SK-N-SH (cell line): ENCODE measurements around the gene ALPK3. TPM values are rescaled to one million over a fixed set of nuclear protein-coding genes. Genes with fewer than 3 reads are reported as not detected.

Experiments used
- CTCF ChIA-PET: fragments of 300-600, 350-600 bp; formaldehyde crosslinking; extraction: SDS; loops from one replicate; lab custom pipeline; 2021; lab: Yijun Ruan, JAX
- POLR2A ChIA-PET: fragments of 350-600 bp; sonication (Branson Sonifier 250); formaldehyde crosslinking; extraction: SDS; loops from one replicate; lab custom pipeline; 2020; ENCODE audit warnings: antibody characterized with exemption, inconsistent platforms; lab: Yijun Ruan, JAX
- DNase-seq: peaks from one replicate; pipeline ENCODE4 v3.0.0; 2012
- H2AFZ ChIP-seq: fragments of 200-600 bp; sonication (generic); 2 replicates; pipeline ENCODE4 v1.8.1; 2016; ENCODE audit warnings: antibody characterized with exemption, mild to moderate bottlenecking, low read depth
- H3F3A ChIP-seq: fragments of 200-600 bp; sonication (generic); replicated peaks from 2 replicates; pipeline ENCODE3; 2016; ENCODE audit warnings: antibody characterized with exemption, mild to moderate bottlenecking; ENCODE audit not compliant: insufficient read depth
- H3K27ac ChIP-seq, 2 experiments: fragments of 200-500 bp in 1 of 2; fragments of 200-600 bp in 1 of 2; sonication (Bioruptor generic) in 1 of 2; sonication (generic), shearing (Covaris generic) in 1 of 2; 2 replicates each; pipeline versions ENCODE4 v1.5.1 to v1.6.1; 2014 to 2016; ENCODE audit warnings: low read depth in 2 of 2, inconsistent platforms in 1 of 2, low read length in 1 of 2, mild to moderate bottlenecking in 1 of 2, mixed read lengths in 1 of 2
- H3K27me3 ChIP-seq: fragments of 200-600 bp; sonication (generic), shearing (Covaris generic); 2 replicates; pipeline ENCODE4 v1.6.1; 2016; ENCODE audit warnings: mixed run types; ENCODE audit not compliant: insufficient read depth
- H3K36me3 ChIP-seq, 2 experiments: fragments of 200-500 bp in 1 of 2; fragments of 200-600 bp in 1 of 2; sonication (Bioruptor generic) in 1 of 2; sonication (generic) in 1 of 2; replicated peaks in 1 of 2; 2 replicates each; pipeline versions ENCODE3 to v1.5.1; 2014 to 2016; ENCODE audit warnings: low read length in 1 of 2, mild to moderate bottlenecking in 1 of 2; ENCODE audit not compliant: insufficient read depth in 2 of 2, control insufficient read depth in 1 of 2
- H3K4me1 ChIP-seq, 2 experiments: fragments of 200-500 bp in 1 of 2; fragments of 200-600 bp in 1 of 2; sonication (Bioruptor generic) in 1 of 2; sonication (generic), shearing (Covaris generic) in 1 of 2; 2 replicates each; pipeline versions ENCODE4 v1.5.1 to v1.6.1; 2014 to 2016; ENCODE audit warnings: low read depth in 1 of 2, low read length in 1 of 2, mixed run types in 1 of 2; ENCODE audit not compliant: insufficient read depth in 2 of 2, control insufficient read depth in 1 of 2
- H3K4me2 ChIP-seq: fragments of 200-600 bp; sonication (generic), shearing (Covaris generic); 2 replicates; pipeline ENCODE4 v1.6.1; 2017; ENCODE audit warnings: mixed run types
- H3K4me3 ChIP-seq, 2 experiments: fragments of 200-500 bp in 1 of 2; fragments of 200-600 bp in 1 of 2; sonication (Bioruptor generic) in 1 of 2; sonication (generic), shearing (Covaris generic) in 1 of 2; 2 replicates each; pipeline versions ENCODE4 v1.5.1 to v1.8.1; 2014 to 2016; ENCODE audit warnings: low read depth in 2 of 2, inconsistent platforms in 1 of 2, low read length in 1 of 2, mild to moderate bottlenecking in 1 of 2, mixed read lengths in 1 of 2, moderate library complexity in 1 of 2
- H3K79me2 ChIP-seq: fragments of 200-600 bp; sonication (generic); 2 replicates; pipeline ENCODE4 v1.8.1; 2017; ENCODE audit warnings: mild to moderate bottlenecking; ENCODE audit not compliant: insufficient read depth
- H3K9ac ChIP-seq: fragments of 200-600 bp; sonication (generic); 2 replicates; pipeline ENCODE4 v1.6.1; 2017; ENCODE audit warnings: mixed run types
- H3K9me2 ChIP-seq: fragments of 200-600 bp; sonication (generic); 2 replicates; pipeline ENCODE4 v1.6.1; 2017; ENCODE audit warnings: mixed run types
- H3K9me3 ChIP-seq: fragments of 200-600 bp; sonication (generic); 2 replicates; pipeline ENCODE4 v1.6.1; 2017; ENCODE audit warnings: mixed run types, mild to moderate bottlenecking, moderate library complexity
- H4K20me1 ChIP-seq: fragments of 200-600 bp; sonication (generic); 2 replicates; pipeline ENCODE4 v1.6.1; 2017; ENCODE audit warnings: mild to moderate bottlenecking, mixed run types; ENCODE audit not compliant: insufficient read depth
- CHD2 ChIP-seq: fragments of 150-350 bp; IDR thresholded peaks from 2 replicates; pipeline ENCODE4 v1.6.1; 2018; ENCODE audit warnings: low read length; ENCODE audit not compliant: partially characterized antibody
- FOSL2 ChIP-seq: IDR thresholded peaks from 2 replicates; pipeline ENCODE4 v1.4.0; 2012; ENCODE audit warnings: low read depth, mild to moderate bottlenecking, moderate library complexity, borderline replicate concordance
- JUND ChIP-seq: IDR thresholded peaks from 2 replicates; pipeline ENCODE4 v1.4.0; 2012
- MEF2A ChIP-seq: IDR thresholded peaks from 2 replicates; pipeline ENCODE4 v1.4.0; 2012; ENCODE audit warnings: low read depth, borderline replicate concordance
- MXI1 ChIP-seq: IDR thresholded peaks from 2 replicates; pipeline ENCODE4 v1.6.1; 2012; ENCODE audit warnings: mild to moderate bottlenecking, low read depth, low read length, improper control_type of control experiment
- NRF1 ChIP-seq: IDR thresholded peaks from 2 replicates; pipeline ENCODE4 v1.6.1; 2012; ENCODE audit warnings: low read depth, mild to moderate bottlenecking, low read length
- POLR2AphosphoS5 ChIP-seq: IDR thresholded peaks from 2 replicates; pipeline ENCODE4 v1.6.1; 2012; ENCODE audit warnings: low read depth, low read length
- RCOR1 ChIP-seq: fragments of 150-350 bp; IDR thresholded peaks from 2 replicates; pipeline ENCODE4 v1.6.1; 2017; ENCODE audit warnings: antibody characterized with exemption, low read length
- RFX5 ChIP-seq: IDR thresholded peaks from 2 replicates; pipeline ENCODE4 v1.6.1; 2012; ENCODE audit warnings: mild to moderate bottlenecking, improper control_type of control experiment, low read length
- RXRA ChIP-seq: IDR thresholded peaks from 2 replicates; pipeline ENCODE4 v1.4.0; 2012; ENCODE audit warnings: low read depth, mild to moderate bottlenecking, borderline replicate concordance
- SIN3A ChIP-seq: IDR thresholded peaks from 2 replicates; pipeline ENCODE4 v1.6.1; 2012; ENCODE audit warnings: low read depth, mild to moderate bottlenecking, low read length, moderate library complexity, borderline replicate concordance
- SMC3 ChIP-seq: IDR thresholded peaks from 2 replicates; pipeline ENCODE4 v1.6.1; 2012; ENCODE audit warnings: low read depth, low read length, improper control_type of control experiment
- TAF1 ChIP-seq: IDR thresholded peaks from 2 replicates; pipeline ENCODE4 v1.6.1; 2012; ENCODE audit warnings: low read depth, mild to moderate bottlenecking, low read length, moderate library complexity, borderline replicate concordance
- TEAD4 ChIP-seq: IDR thresholded peaks from 2 replicates; pipeline ENCODE4 v1.4.0; 2012; ENCODE audit warnings: mild to moderate bottlenecking, borderline replicate concordance; ENCODE audit not compliant: insufficient read depth
- WGBS: methylation state at CpG from one replicate; pipeline ENCODE4 v1.1.6; 2017; ENCODE audit warnings: low lambda C conversion rate; 5-methylcytosine and 5-hydroxymethylcytosine counted together
- polyA plus RNA-seq, 3 experiments: library from polyadenylated mRNA; depleted of rRNA; stranded (reverse); fragments of >200 nt; gene quantifications; 2 replicates each; pipeline ENCODE4 v1.2.3, GENCODE V29; 2012
- TF ChIP-seq, protein P1 (sequence below): IDR thresholded peaks from 2 replicates; pipeline ENCODE4 v1.6.1; 2012; ENCODE audit warnings: mild to moderate bottlenecking, low read depth, low read length, moderate library complexity

The ALPK3 gene, protein sequence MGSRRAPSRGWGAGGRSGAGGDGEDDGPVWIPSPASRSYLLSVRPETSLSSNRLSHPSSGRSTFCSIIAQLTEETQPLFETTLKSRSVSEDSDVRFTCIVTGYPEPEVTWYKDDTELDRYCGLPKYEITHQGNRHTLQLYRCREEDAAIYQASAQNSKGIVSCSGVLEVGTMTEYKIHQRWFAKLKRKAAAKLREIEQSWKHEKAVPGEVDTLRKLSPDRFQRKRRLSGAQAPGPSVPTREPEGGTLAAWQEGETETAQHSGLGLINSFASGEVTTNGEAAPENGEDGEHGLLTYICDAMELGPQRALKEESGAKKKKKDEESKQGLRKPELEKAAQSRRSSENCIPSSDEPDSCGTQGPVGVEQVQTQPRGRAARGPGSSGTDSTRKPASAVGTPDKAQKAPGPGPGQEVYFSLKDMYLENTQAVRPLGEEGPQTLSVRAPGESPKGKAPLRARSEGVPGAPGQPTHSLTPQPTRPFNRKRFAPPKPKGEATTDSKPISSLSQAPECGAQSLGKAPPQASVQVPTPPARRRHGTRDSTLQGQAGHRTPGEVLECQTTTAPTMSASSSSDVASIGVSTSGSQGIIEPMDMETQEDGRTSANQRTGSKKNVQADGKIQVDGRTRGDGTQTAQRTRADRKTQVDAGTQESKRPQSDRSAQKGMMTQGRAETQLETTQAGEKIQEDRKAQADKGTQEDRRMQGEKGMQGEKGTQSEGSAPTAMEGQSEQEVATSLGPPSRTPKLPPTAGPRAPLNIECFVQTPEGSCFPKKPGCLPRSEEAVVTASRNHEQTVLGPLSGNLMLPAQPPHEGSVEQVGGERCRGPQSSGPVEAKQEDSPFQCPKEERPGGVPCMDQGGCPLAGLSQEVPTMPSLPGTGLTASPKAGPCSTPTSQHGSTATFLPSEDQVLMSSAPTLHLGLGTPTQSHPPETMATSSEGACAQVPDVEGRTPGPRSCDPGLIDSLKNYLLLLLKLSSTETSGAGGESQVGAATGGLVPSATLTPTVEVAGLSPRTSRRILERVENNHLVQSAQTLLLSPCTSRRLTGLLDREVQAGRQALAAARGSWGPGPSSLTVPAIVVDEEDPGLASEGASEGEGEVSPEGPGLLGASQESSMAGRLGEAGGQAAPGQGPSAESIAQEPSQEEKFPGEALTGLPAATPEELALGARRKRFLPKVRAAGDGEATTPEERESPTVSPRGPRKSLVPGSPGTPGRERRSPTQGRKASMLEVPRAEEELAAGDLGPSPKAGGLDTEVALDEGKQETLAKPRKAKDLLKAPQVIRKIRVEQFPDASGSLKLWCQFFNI (N-terminal part only)
- polyA plus RNA-seq (2012; rRNA removed), result 0.16 TPM in 2 replicates
- 0.08 and 0.09 TPM in 2 replicates for polyA plus RNA-seq (2012; cell fraction: cytosol; rRNA removed)
- polyA plus RNA-seq (2012; cell fraction: nucleus; rRNA removed), result 1.3 and 2.0 TPM in 2 replicates

- DNase-seq, result peak; percentile 49
- CTCF ChIA-PET, result interaction anchor here (1.1 to 1.4 kb wide), 3 partner anchors 7 to 229 kb away, joined by 3 read pairs; no protein-coding TSS in a partner anchor
- no peak for TF ChIP-seq FOSL2
- no peak for TF ChIP-seq CHD2
- TF ChIP-seq TEAD4, result no peak
- no peak for TF ChIP-seq MXI1
- TF ChIP-seq SIN3A, result no peak
- TF ChIP-seq NRF1, result no peak
- no peak for TF ChIP-seq SMC3
- no peak for TF ChIP-seq TAF1
- no peak for TF ChIP-seq RXRA
- TF ChIP-seq MEF2A, result no peak
- TF ChIP-seq JUND, result no peak
- TF ChIP-seq POLR2AphosphoS5, result no peak
- no peak for TF ChIP-seq RCOR1
- TF ChIP-seq, protein P1, sequence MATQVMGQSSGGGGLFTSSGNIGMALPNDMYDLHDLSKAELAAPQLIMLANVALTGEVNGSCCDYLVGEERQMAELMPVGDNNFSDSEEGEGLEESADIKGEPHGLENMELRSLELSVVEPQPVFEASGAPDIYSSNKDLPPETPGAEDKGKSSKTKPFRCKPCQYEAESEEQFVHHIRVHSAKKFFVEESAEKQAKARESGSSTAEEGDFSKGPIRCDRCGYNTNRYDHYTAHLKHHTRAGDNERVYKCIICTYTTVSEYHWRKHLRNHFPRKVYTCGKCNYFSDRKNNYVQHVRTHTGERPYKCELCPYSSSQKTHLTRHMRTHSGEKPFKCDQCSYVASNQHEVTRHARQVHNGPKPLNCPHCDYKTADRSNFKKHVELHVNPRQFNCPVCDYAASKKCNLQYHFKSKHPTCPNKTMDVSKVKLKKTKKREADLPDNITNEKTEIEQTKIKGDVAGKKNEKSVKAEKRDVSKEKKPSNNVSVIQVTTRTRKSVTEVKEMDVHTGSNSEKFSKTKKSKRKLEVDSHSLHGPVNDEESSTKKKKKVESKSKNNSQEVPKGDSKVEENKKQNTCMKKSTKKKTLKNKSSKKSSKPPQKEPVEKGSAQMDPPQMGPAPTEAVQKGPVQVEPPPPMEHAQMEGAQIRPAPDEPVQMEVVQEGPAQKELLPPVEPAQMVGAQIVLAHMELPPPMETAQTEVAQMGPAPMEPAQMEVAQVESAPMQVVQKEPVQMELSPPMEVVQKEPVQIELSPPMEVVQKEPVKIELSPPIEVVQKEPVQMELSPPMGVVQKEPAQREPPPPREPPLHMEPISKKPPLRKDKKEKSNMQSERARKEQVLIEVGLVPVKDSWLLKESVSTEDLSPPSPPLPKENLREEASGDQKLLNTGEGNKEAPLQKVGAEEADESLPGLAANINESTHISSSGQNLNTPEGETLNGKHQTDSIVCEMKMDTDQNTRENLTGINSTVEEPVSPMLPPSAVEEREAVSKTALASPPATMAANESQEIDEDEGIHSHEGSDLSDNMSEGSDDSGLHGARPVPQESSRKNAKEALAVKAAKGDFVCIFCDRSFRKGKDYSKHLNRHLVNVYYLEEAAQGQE, result no peak
- no peak for TF ChIP-seq RFX5
- H2AFZ ChIP-seq, result no peak within 1 kb of the TSS
- no peaks in the 10 kb centered on the region for H3F3A ChIP-seq
- POLR2A ChIA-PET, result no interaction called here
- WGBS, result 93% methylated on average over 46 of the region's 63 CpGs
- peaks cover 5 to 36% of the 10 kb centered on the region in 2 experiments; a peak in 1 of 4 replicates for H3K4me1 ChIP-seq
- no peaks in the 10 kb centered on the region for H4K20me1 ChIP-seq
- no peak within 1 kb of the TSS for H3K4me2 ChIP-seq
- H3K27ac ChIP-seq, result peak within 1 kb of the TSS in 1 of 2 experiments; percentile 71; a peak in 2 of 4 replicates
- no peaks in the 10 kb centered on the region for H3K27me3 ChIP-seq
- no peak within 1 kb of the TSS for H3K4me3 ChIP-seq
- H3K9me3 ChIP-seq, result no peaks in the 10 kb centered on the region
- no peaks in the 10 kb centered on the region for H3K9me2 ChIP-seq
- no peak within 1 kb of the TSS for H3K9ac ChIP-seq
- H3K79me2 ChIP-seq, result no peaks in the 10 kb centered on the region
- H3K36me3 ChIP-seq, result no peaks in the 10 kb centered on the region
Observed at GRCh38 chr15:84816694-84817465, at the start of gene ALPK3. ALPK3 (plus strand) TSS chr15:84817356; CDS start chr15:84817453, 97 bp downstream.
